ENCODE data around the gene KLHL42. TPM values are rescaled to one million over a fixed set of nuclear protein-coding genes. Genes with fewer than 3 reads are reported as not detected.
A peak's percentile ranks its signal among the peaks of the same experiment; 100 is the strongest.

The KLHL42 gene
- total and polyA plus RNA-seq, 2 of the 13 experiments (the other 11 are each of a cell fraction or from before 2014, with no cell fraction given): 13.5 to 14.0 TPM

- peak; percentile 61; the same call in 1 of the 2 replicates for TF ChIP-seq IRF9 (CRISPR knock-in tag; IDR thresholded peaks at IDR 0.05; ENCODE audit: borderline replicate concordance)
- 0 out of 2 replicates have a peak, but pooled peaks have one; percentile 3 for TF ChIP-seq PHF20 (CRISPR knock-in tag; IDR thresholded peaks at IDR 0.05)
- TF ChIP-seq ZNF446 (CRISPR knock-in tag; IDR thresholded peaks at IDR 0.05): 0 out of 2 replicates have a peak, but pooled peaks have one; percentile 4
- TF ChIP-seq ZNF12 (CRISPR knock-in tag; IDR thresholded peaks at IDR 0.05): peak; percentile 29; the same call in 1 of the 2 replicates
- TF ChIP-seq TP53 (CRISPR knock-in tag; conservative IDR thresholded peaks at IDR 0.05): no peak
- peak; percentile 49; the same call in 1 of the 2 replicates for TF ChIP-seq TBX2 (CRISPR knock-in tag; IDR thresholded peaks at IDR 0.05; ENCODE audit: borderline replicate concordance)
- TF ChIP-seq ZNF318 (CRISPR knock-in tag; IDR thresholded peaks at IDR 0.05): 0 out of 2 replicates have a peak, but pooled peaks have one; percentile 38
- TF ChIP-seq FOXA3 (CRISPR knock-in tag; IDR thresholded peaks at IDR 0.05): no peak
- TF ChIP-seq ZNF205 (CRISPR knock-in tag; IDR thresholded peaks at IDR 0.05): 0 out of 2 replicates have a peak, but pooled peaks have one; percentile 8
- TF ChIP-seq, protein P1, sequence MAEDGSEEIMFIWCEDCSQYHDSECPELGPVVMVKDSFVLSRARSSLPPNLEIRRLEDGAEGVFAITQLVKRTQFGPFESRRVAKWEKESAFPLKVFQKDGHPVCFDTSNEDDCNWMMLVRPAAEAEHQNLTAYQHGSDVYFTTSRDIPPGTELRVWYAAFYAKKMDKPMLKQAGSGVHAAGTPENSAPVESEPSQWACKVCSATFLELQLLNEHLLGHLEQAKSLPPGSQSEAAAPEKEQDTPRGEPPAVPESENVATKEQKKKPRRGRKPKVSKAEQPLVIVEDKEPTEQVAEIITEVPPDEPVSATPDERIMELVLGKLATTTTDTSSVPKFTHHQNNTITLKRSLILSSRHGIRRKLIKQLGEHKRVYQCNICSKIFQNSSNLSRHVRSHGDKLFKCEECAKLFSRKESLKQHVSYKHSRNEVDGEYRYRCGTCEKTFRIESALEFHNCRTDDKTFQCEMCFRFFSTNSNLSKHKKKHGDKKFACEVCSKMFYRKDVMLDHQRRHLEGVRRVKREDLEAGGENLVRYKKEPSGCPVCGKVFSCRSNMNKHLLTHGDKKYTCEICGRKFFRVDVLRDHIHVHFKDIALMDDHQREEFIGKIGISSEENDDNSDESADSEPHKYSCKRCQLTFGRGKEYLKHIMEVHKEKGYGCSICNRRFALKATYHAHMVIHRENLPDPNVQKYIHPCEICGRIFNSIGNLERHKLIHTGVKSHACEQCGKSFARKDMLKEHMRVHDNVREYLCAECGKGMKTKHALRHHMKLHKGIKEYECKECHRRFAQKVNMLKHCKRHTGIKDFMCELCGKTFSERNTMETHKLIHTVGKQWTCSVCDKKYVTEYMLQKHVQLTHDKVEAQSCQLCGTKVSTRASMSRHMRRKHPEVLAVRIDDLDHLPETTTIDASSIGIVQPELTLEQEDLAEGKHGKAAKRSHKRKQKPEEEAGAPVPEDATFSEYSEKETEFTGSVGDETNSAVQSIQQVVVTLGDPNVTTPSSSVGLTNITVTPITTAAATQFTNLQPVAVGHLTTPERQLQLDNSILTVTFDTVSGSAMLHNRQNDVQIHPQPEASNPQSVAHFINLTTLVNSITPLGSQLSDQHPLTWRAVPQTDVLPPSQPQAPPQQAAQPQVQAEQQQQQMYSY (CRISPR knock-in tag; IDR thresholded peaks at IDR 0.05): no peak
- TF ChIP-seq KMT2A (CRISPR knock-in tag; IDR thresholded peaks at IDR 0.05): peak; percentile 39
- peak; percentile 7; the same call in 1 of the 2 replicates for TF ChIP-seq ZNF574 (CRISPR knock-in tag; IDR thresholded peaks at IDR 0.05)
Observed at GRCh38 chr12:27780612-27781408, 777 bp downstream of the KLHL42 start (continued).
